ENCODE results near the gene APBB2.

APBB2 gene

DNA sequence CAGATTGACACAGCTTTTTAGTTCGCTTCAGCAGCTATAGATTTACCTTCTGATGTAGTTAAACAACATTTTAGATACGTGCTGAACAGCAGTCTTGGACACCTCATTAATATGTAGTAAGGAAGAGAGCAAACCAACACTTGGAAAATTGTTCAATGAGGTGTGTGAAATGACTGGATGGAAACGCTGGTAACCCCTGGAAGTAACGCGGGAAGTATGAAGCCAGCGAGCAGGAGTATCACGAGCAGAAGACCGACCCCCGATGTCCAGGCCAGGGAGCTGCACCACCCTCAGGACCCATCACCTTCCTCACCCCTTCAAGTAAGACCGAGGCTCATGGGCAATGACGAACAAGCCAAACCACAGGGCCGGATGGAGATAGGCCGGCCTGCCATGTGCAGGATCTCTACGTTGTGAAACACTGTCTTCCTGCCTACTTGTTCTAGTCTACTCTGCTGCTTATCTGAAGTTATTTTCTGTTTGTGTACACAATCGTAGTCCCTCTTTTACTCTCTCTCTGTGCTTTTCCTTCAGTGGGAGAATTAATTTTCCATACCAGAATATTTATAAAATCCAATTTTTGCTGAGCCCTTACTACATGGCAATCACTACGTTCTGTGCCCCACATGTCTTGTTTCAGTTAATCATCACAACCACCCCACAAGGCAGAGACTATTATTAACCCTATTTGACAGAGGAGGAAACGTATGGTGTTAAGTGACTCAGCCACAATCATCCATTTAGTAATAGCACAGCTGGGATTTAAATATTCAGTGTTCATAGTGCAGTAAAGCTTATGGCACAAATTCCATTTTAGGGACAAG, 221.7 kb downstream of the APBB2 start:
- H3K27ac Mint-ChIP-seq: no peak overlapping the region
- no peak for DNase-seq
- H3K27me3 Mint-ChIP-seq: no peaks in the 10 kb centered on the region
- peaks cover 4% of the 10 kb centered on the region for H3K4me1 Mint-ChIP-seq (ENCODE audit: low read depth)
- H3K36me3 Mint-ChIP-seq (ENCODE audit: low read depth): no peaks in the 10 kb centered on the region
- H3K4me3 Mint-ChIP-seq: no peak overlapping the region
- H3K9me3 Mint-ChIP-seq: no peaks in the 10 kb centered on the region

DNA sequence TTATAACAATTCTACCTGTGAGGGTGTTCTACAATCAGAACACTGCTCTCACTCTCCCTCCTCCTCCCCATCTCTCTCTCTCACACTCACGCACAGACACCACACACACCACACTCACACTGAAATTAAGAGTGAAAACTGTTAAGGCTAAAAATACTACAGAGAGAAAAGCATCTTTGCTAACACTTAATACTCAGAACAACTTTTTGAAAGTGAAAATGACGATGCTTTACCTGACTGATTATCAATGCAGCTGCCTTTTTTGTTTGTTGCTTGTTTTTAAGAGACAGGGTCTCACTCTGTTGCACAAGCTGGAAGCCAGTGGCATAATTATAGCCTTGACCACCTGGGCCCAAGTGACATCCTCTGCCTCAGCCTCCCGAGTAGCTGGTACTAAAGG, 222.4 kb downstream of the APBB2 start:
- no peak for DNase-seq
- Mint-ChIP-seq H3K27ac (no peak overlapping the region), H3K36me3 (ENCODE audit: low read depth) (no peaks in the 10 kb centered on the region), H3K4me3 (no peak overlapping the region), H3K9me3 (no peaks in the 10 kb centered on the region), H3K4me1 (ENCODE audit: low read depth) (peaks cover 4% of the 10 kb centered on the region), H3K27me3 (no peaks in the 10 kb centered on the region)

DNA sequence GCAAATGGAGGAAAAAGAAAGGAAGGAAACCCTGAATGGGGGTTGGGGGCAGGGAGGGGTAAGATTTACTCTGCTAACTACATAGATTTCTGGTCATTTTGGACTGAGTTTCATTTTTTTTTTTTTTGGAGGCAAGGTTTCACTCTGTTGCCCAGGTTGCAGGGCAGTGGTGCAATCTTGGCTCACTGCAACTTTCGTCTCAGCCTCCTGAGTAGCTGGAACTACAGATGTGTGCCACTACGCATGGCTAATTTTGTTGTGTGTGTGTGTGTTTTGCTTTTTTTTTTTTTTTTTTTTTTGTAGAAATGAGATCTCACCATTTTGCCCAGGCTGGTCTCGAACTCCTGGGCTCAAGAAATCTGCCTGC, 223.5 kb downstream of the APBB2 start:
- H3K4me1 Mint-ChIP-seq (ENCODE audit: low read depth): peaks cover 4% of the 10 kb centered on the region
- H3K4me3 Mint-ChIP-seq: no peak overlapping the region
- no peaks in the 10 kb centered on the region for H3K27me3 Mint-ChIP-seq
- H3K9me3 Mint-ChIP-seq: no peaks in the 10 kb centered on the region
- DNase-seq: no peak
- H3K36me3 Mint-ChIP-seq (ENCODE audit: low read depth): no peaks in the 10 kb centered on the region
- H3K27ac Mint-ChIP-seq: no peak overlapping the region

DNA sequence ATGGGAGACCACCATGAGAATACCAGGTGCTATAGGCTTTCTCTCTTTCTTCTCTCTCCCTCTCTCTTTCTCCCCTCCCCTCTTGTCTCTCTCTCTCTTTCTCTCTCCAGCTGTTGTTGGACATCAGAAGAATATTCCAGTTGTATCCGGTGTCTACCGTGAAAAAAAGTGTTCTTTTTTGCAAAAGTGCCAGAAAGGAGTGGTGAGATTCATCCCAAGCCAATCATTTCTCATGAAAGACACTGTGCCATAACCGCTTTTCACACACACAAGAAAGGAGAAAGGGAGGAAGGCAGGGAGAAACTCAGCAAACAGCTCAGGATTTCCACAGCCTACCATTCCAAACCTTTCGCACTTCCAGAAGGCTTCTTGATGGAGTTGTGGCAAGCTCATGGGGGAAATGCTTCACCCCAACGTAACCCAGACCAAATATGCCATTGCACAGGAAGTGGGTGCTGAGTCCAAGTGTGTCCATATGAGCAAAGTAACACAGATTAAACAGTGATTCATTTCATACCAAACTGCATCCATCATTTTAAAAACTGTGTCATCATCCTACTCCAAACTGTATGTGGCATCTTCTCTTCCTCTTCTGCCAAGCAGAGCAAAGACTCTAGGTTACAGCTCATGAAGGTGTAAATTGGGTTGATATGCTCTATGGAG, 224.0 kb downstream of the APBB2 start:
- H3K4me3 Mint-ChIP-seq: no peak overlapping the region
- peaks cover 4% of the 10 kb centered on the region for H3K4me1 Mint-ChIP-seq (ENCODE audit: low read depth)
- no peak overlapping the region for H3K27ac Mint-ChIP-seq
- DNase-seq: no peak
- no peaks in the 10 kb centered on the region for H3K36me3 Mint-ChIP-seq (ENCODE audit: low read depth)
- no peaks in the 10 kb centered on the region for H3K27me3 Mint-ChIP-seq
- no peaks in the 10 kb centered on the region for H3K9me3 Mint-ChIP-seq

DNA sequence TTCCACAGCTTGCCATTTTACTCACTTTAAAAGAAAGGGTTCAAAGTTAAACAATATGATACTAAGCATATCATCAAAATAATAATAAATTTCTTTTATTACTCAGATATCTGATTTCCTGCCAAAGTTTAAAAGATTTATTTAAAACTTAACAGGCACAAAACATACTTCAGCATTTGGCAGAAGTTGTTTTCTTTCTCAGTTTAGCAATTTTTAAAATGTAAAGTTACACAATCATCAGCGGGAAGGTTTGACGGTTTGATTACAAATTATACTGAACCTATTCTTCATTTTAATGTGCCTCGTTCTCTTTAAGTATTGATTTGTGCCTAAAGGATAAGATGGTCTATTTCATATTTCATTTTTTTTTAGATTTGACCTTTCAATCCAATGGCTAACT, 227.2 kb downstream of the APBB2 start:
- Mint-ChIP-seq H3K27me3 (no peaks in the 10 kb centered on the region), H3K4me3 (no peak overlapping the region), H3K36me3 (ENCODE audit: low read depth) (no peaks in the 10 kb centered on the region), H3K4me1 (ENCODE audit: low read depth) (no peaks in the 10 kb centered on the region), H3K9me3 (no peaks in the 10 kb centered on the region), H3K27ac (no peak overlapping the region)
- DNase-seq: no peak

DNA sequence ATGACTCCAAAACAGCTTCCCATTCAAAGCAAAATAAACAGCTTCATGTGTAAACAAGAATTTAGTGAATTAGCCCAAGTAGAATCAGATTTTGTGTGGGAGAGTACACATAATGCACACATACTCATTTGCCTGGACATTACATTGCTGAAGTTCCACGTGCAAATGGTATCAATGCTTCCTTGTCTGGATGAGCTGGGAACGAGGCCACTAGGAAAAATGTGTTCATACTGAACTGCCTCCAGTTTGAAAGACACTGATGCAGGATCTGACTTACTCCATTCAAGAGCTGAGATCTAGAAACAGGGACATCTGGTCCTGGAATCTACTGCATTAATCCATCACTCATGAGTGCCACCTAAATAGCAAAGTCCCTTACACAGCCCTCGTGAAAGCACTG, 228.0 kb downstream of the APBB2 start:
- Mint-ChIP-seq H3K27ac (no peak overlapping the region), H3K4me3 (no peak overlapping the region), H3K36me3 (ENCODE audit: low read depth) (no peaks in the 10 kb centered on the region), H3K4me1 (ENCODE audit: low read depth) (no peaks in the 10 kb centered on the region), H3K9me3 (no peaks in the 10 kb centered on the region), H3K27me3 (no peaks in the 10 kb centered on the region)
- DNase-seq: no peak

DNA sequence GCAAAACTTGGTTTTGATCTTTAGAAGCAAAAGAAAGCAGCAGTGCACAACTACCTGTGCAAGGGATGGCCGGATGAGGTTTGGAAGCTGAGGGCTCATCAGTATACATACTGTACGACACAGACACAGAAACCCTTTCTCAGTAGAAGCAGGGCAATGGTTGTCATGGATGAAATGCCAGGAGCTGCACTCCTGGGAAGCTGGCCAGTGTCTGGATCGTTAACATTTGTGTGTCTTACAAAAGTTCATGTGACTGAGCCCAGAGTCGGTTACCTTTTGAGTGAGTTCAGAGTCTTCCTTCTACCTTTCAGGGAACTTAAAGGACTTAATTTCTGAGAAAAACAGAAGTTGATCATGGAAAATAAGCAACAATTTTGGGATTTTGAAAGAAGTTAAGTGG, 230.3 kb downstream of the APBB2 start:
- no peaks in the 10 kb centered on the region for H3K4me1 Mint-ChIP-seq (ENCODE audit: low read depth)
- no peak overlapping the region for H3K27ac Mint-ChIP-seq
- no peak overlapping the region for H3K4me3 Mint-ChIP-seq
- no peaks in the 10 kb centered on the region for H3K9me3 Mint-ChIP-seq
- no peaks in the 10 kb centered on the region for H3K36me3 Mint-ChIP-seq (ENCODE audit: low read depth)
- no peak for DNase-seq
- H3K27me3 Mint-ChIP-seq: no peaks in the 10 kb centered on the region

DNA sequence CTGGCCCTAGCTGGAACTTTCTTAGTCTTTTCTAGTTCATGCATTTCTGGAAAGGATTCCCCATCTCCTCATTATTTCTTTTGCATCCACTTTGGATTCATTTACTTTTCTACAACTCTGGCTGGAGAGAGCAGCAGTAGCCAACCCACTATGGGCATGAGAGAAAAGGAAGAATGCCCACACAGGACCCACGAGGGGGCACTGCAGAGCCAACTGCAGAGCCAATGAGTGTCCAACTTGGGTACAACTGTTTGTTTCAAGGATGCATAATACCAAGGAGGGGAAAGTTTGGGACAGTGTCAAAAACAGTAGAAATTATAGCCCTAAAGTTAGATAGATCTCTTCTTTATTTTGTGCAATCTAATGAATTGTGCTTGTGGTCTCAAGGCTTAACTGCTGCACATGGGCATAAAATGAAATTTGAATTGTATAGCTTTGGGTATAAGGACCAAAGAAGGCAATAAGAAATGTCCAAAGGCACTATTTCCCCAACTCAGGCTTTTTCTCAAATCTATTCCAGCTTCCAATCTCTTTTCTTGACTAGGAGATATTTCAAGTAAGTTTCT, 233.9 kb downstream of the APBB2 start:
- H3K9me3 Mint-ChIP-seq: peaks cover 4% of the 10 kb centered on the region
- DNase-seq: no peak
- no peaks in the 10 kb centered on the region for H3K4me1 Mint-ChIP-seq (ENCODE audit: low read depth)
- peaks cover 4% of the 10 kb centered on the region for H3K27me3 Mint-ChIP-seq
- no peaks in the 10 kb centered on the region for H3K36me3 Mint-ChIP-seq (ENCODE audit: low read depth)
- H3K27ac Mint-ChIP-seq: no peak overlapping the region
- H3K4me3 Mint-ChIP-seq: no peak overlapping the region

DNA sequence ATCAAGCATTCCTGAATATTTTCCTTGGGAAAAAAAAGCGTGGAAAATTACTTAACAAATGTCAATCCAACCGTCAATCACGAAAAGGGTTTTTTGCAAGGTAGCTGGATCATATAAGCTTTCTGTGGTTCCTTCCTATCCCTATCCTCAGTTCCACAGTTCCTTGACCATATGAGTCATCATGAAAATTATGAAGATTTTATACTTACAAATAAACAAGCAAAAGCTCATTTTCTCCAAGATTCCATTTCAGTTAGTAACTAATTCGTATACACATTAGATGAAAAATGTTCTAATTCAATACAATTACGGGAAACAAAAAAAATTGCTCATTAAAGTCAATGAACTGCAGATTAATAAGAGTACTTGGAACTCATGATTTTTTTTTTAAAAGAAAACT, 235.8 kb downstream of the APBB2 start:
- Mint-ChIP-seq H3K27ac (no peak overlapping the region), H3K4me3 (no peak overlapping the region), H3K9me3 (peaks cover 4% of the 10 kb centered on the region), H3K36me3 (ENCODE audit: low read depth) (no peaks in the 10 kb centered on the region), H3K27me3 (peaks cover 14% of the 10 kb centered on the region), H3K4me1 (ENCODE audit: low read depth) (no peaks in the 10 kb centered on the region)
- DNase-seq: no peak

DNA sequence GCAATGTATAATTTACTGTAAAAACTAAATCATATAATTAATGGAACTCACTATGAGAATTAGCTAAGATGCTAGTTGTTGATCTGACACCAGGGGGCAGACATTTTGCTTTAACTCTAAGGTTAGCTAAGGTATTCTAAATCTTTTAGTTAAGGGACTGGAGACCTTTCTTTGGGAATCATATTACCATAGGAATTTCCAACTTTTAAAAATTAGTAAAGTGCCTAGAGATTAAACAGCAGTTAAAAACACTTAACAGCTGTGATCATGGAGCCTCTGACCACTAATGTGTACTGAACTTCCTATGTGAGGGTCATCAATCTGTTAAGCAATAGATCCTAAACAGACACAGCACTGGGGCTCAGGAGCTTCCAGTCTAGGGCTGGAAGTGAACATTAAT, 238.0 kb downstream of the APBB2 start:
- Mint-ChIP-seq H3K4me3 (no peak overlapping the region), H3K36me3 (ENCODE audit: low read depth) (no peaks in the 10 kb centered on the region), H3K9me3 (peaks cover 4% of the 10 kb centered on the region), H3K4me1 (ENCODE audit: low read depth) (no peaks in the 10 kb centered on the region), H3K27me3 (peaks cover 14% of the 10 kb centered on the region), H3K27ac (no peak overlapping the region)
- no peak for DNase-seq

DNA sequence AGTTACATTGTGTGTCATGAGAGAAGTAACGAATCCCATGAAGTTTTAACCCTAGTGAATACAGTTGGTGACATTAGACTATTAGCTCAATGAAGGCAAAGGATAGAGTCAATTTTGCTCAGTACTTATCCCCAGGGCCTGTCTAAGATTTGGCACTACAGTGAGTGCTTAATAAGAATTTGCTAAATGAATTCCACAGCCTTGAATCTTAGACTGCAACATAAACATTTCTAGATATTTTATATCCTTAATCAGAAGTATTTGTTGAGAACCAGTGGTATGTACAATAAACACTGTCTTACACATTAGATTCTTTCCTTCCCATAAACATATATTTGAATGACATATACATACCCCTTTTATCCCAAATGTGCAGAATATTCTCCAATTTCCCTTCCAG, 241.6 kb downstream of the APBB2 start:
- no peak for DNase-seq
- Mint-ChIP-seq H3K27me3 (peaks cover 14% of the 10 kb centered on the region), H3K4me3 (no peak overlapping the region), H3K27ac (no peak overlapping the region), H3K36me3 (ENCODE audit: low read depth) (no peaks in the 10 kb centered on the region), H3K9me3 (no peaks in the 10 kb centered on the region), H3K4me1 (ENCODE audit: low read depth) (no peaks in the 10 kb centered on the region)

DNA sequence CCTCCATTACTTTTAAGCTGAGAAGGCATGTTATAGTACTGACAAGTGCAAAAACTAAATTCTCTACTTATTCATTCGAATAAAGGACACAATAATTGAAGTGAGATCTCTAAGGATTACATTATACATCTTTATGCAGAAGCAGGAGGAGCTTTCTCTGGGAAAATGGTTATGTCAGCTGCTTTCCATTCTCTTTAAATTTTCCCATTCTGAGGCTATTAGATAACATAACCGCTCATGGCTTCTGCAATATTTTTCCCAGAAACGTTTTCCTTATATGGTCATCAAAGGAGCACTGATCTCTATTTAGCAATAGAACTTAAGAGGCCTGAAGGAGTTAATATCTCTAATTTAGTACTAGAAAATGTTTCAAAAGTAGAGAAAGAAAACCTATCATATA, 243.0 kb downstream of the APBB2 start:
- Mint-ChIP-seq H3K4me3 (no peak overlapping the region), H3K27me3 (peaks cover 11% of the 10 kb centered on the region), H3K4me1 (ENCODE audit: low read depth) (no peaks in the 10 kb centered on the region), H3K9me3 (no peaks in the 10 kb centered on the region), H3K36me3 (ENCODE audit: low read depth) (no peaks in the 10 kb centered on the region), H3K27ac (no peak overlapping the region)
- no peak for DNase-seq

DNA sequence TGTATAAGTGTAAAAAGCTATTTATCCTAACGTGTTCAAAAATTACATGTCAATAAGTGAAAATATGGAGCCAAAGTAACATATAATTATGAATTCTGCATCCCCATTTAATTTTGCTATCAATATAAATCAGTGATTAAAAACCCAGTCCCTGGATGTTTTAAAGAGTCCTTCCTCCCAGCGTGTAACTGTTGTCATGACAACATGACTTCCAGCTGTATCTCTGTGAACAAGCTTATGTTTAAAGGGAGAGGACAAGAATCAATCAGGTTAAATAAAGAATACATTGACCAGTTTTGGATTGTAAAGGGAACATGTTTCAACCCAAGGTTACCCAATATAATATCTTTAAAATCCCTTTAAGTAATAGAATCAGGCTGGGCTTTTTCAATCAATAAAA, 244.8 kb downstream of the APBB2 start:
- Mint-ChIP-seq H3K9me3 (no peaks in the 10 kb centered on the region), H3K27ac (no peak overlapping the region), H3K36me3 (ENCODE audit: low read depth) (no peaks in the 10 kb centered on the region), H3K27me3 (peaks cover 5% of the 10 kb centered on the region), H3K4me3 (no peak overlapping the region), H3K4me1 (ENCODE audit: low read depth) (no peaks in the 10 kb centered on the region)
- no peak for DNase-seq

DNA sequence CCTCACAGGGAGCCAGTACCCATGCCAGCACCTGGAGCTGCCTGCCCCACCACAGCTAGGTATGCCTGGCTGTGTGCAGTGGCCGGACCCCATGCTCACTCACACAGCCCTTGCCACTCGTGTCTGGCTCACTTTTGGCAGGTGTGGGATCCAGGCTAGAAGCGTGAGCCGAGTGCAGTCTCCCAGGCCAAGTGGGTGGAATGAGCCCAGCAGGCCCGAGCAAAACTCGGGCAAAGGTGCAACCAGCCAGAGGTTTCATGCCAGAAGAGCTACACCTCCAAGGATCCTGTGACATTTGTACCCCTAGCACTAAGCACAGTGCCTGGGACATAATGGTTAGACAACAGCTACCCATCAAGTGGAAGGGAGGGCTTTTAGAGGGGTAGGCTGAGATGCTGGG, 246.8 kb downstream of the APBB2 start:
- Mint-ChIP-seq H3K27me3 (no peaks in the 10 kb centered on the region), H3K4me1 (ENCODE audit: low read depth) (no peaks in the 10 kb centered on the region), H3K27ac (no peak overlapping the region), H3K4me3 (no peak overlapping the region), H3K9me3 (no peaks in the 10 kb centered on the region), H3K36me3 (ENCODE audit: low read depth) (no peaks in the 10 kb centered on the region)
- DNase-seq: no peak

DNA sequence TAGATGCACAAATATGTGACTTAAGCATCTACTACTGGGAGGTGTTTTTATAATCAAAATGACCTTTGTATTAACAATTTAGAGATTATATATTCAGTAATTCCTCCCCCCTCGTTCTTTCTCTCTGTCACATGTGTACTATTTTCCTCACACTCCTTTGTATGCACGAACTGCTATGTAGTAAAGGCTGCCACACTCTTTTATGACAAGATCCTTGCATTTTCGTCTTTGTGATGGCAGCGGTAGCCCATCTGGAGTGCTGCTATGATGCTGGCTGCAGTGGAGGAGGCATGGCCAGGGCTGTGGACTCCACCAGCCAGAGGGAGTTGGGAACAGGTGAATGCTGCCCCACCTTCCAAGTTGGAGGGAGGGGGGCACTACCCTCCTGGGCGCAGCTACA, 248.3 kb downstream of the APBB2 start:
- Mint-ChIP-seq H3K9me3 (no peaks in the 10 kb centered on the region), H3K4me3 (no peak overlapping the region), H3K4me1 (ENCODE audit: low read depth) (no peaks in the 10 kb centered on the region), H3K27ac (no peak overlapping the region), H3K36me3 (ENCODE audit: low read depth) (no peaks in the 10 kb centered on the region), H3K27me3 (no peaks in the 10 kb centered on the region)
- DNase-seq: no peak

Measured in activated T-cell treated with anti-CD3 and anti-CD28 coated beads, Interleukin-2, amount 50 U/mL, for 24 hours (primary cell).